ENCODE measurements around the gene PMEPA1. TPM values are rescaled to one million over a fixed set of nuclear protein-coding genes. Genes with fewer than 3 reads are reported as not detected.
A peak's percentile ranks its signal among the peaks of the same experiment; 100 is the strongest.

Gene PMEPA1
- total RNA-seq, 2 donors from 2014 or later = 96.5 to 245 TPM

DNA sequence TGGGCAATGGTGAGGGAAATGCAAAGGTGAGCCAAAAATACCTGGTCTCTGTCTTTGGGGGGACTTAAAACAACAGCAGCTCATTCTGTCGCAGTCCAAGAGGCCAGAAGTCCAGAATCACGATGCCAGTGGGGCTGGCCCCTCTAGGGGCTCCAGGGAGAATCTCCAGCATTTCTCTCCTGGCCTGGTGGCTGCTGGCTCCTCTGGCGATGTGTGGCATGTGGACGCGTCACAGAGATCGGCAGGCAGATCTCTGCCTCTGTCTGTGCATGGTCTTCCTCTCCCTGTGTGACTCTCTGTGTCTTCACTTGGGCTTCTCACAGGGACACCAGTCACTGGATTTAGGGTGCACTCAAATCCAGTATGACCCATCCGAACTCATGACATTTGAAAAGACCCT lies 14.0 kb upstream of the PMEPA1 start:
- no peaks in the 10 kb centered on the region for H3K36me3 ChIP-seq
- intact Hi-C loops (cut with DNase I) = no loop called here

GRCh38 chr20:57719951-57720350 lies 10.1 kb upstream of the PMEPA1 start:
- no peak for DNase-seq (ENCODE audit: low spot score)
- H3K9me3 ChIP-seq = no peaks in the 10 kb centered on the region
- H3K27ac ChIP-seq = peak overlapping the region; percentile 30 to 99
- 78% methylated on average over 4 of the region's 4 CpGs for WGBS
- intact Hi-C loops (cut with DNase I) = loop anchor here (2.0 to 10.0 kb wide), 2 partner anchors 29 to 325 kb away; partner anchors contain the start of gene RBM38
- no peaks in the 10 kb centered on the region for H3K36me3 ChIP-seq
- no peak overlapping the region for H3K4me3 ChIP-seq
- no peaks in the 10 kb centered on the region for H3K27me3 ChIP-seq (replicated peaks; ENCODE audit: insufficient read depth)
- TF ChIP-seq, protein P1, sequence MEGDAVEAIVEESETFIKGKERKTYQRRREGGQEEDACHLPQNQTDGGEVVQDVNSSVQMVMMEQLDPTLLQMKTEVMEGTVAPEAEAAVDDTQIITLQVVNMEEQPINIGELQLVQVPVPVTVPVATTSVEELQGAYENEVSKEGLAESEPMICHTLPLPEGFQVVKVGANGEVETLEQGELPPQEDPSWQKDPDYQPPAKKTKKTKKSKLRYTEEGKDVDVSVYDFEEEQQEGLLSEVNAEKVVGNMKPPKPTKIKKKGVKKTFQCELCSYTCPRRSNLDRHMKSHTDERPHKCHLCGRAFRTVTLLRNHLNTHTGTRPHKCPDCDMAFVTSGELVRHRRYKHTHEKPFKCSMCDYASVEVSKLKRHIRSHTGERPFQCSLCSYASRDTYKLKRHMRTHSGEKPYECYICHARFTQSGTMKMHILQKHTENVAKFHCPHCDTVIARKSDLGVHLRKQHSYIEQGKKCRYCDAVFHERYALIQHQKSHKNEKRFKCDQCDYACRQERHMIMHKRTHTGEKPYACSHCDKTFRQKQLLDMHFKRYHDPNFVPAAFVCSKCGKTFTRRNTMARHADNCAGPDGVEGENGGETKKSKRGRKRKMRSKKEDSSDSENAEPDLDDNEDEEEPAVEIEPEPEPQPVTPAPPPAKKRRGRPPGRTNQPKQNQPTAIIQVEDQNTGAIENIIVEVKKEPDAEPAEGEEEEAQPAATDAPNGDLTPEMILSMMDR (IDR thresholded peaks at IDR 0.05) = no peak
- no peak for TF ChIP-seq POLR2AphosphoS5 (IDR thresholded peaks at IDR 0.05)
- TF ChIP-seq POLR2A (IDR thresholded peaks at IDR 0.05) = no peak
- peaks cover 3% of the 10 kb centered on the region for H3K4me1 ChIP-seq (replicated peaks)

More for the DNA sequence above, 14.0 kb upstream of the PMEPA1 start:
- TF ChIP-seq POLR2A (IDR thresholded peaks at IDR 0.05) (no peak), POLR2AphosphoS5 (IDR thresholded peaks at IDR 0.05) (no peak)
- TF ChIP-seq, protein P1 (IDR thresholded peaks at IDR 0.05) = no peak
- no peak for DNase-seq (ENCODE audit: low spot score)
- H3K27ac ChIP-seq = no peak overlapping the region
- no peak overlapping the region for H3K4me3 ChIP-seq
- 95% methylated on average over 7 of the region's 7 CpGs for WGBS
- no peaks in the 10 kb centered on the region for H3K27me3 ChIP-seq (replicated peaks; ENCODE audit: insufficient read depth)
- H3K4me1 ChIP-seq (replicated peaks) = no peaks in the 10 kb centered on the region
- H3K9me3 ChIP-seq = no peaks in the 10 kb centered on the region

DNA sequence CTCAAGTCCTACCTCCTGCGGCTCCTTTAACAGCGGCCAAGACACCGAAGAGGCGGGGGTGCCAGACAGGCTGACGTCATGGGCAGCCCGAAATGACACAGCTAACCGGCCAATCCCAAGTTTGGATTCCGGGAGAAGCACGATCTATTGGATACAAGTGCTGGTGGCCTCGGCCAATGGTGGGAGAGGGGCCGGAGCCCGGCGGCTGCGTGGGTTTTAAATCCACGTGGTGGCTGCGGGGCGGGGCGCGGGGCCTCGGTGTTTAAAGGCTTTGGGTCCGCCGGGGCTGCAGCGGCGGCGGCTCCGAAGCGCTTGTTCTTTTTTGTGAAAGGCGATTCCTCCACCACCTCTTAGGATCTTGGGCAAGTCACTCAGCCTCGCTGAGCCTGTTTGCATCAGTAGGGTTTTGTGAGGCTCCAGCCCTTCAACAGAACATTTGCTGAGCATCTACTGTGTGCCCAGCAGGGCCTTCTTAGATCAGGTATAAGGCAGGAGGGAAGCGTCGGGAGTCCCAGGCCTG lies 8.7 kb upstream of the PMEPA1 start:
- intact Hi-C loops (cut with DNase I) = loop anchor here (2.0 to 10.0 kb wide), 2 partner anchors 30 to 324 kb away; partner anchors contain the start of gene RBM38
- no peaks in the 10 kb centered on the region for H3K9me3 ChIP-seq
- H3K4me3 ChIP-seq = peak overlapping the region; percentile 18 to 35
- H3K36me3 ChIP-seq = no peaks in the 10 kb centered on the region
- DNase-seq (ENCODE audit: low spot score) = peak; percentile 99
- no peak for TF ChIP-seq POLR2A (IDR thresholded peaks at IDR 0.05)
- peak; percentile 94 for TF ChIP-seq POLR2AphosphoS5 (IDR thresholded peaks at IDR 0.05)
- H3K27me3 ChIP-seq (replicated peaks; ENCODE audit: insufficient read depth) = no peaks in the 10 kb centered on the region
- H3K27ac ChIP-seq = peak overlapping the region; percentile 77 to 99
- peaks cover 3% of the 10 kb centered on the region for H3K4me1 ChIP-seq (replicated peaks)
- under 1% methylated on average over 31 of the region's 31 CpGs for WGBS

DNA sequence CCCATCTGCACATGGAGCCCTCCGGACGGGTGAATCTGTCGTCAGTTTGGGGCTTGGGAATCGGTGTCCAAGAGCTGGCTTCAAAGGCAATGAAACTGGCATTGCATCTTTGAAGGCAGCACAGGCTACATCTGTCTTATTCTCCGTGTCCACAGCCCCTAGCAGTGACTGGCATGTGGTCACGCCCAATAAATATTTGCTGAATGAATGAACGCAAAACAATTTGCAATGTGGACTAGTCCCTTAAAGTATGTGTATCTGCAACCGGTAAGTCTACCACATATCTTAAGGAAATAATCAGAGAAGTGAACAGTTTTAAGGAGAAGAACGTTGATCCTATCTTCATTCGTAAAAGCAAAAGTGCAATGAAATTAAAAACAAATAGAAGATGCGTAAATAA lies 8.0 kb upstream of the PMEPA1 start:
- intact Hi-C loops (cut with DNase I) = loop anchor here (2.0 to 10.0 kb wide), 2 partner anchors 31 to 323 kb away; partner anchors contain the start of gene RBM38
- no peak overlapping the region for H3K4me3 ChIP-seq
- TF ChIP-seq POLR2AphosphoS5 (IDR thresholded peaks at IDR 0.05) = peak; percentile 86
- TF ChIP-seq, protein P1 (IDR thresholded peaks at IDR 0.05) = no peak
- WGBS = 10% methylated on average over 11 of the region's 11 CpGs
- H3K27ac ChIP-seq = peak overlapping the region; percentile 77 to 99
- no peaks in the 10 kb centered on the region for H3K27me3 ChIP-seq (replicated peaks; ENCODE audit: insufficient read depth)
- DNase-seq (ENCODE audit: low spot score) = peak; percentile 65
- H3K9me3 ChIP-seq = no peaks in the 10 kb centered on the region
- H3K36me3 ChIP-seq = no peaks in the 10 kb centered on the region
- H3K4me1 ChIP-seq (replicated peaks) = peaks cover 3% of the 10 kb centered on the region

DNA sequence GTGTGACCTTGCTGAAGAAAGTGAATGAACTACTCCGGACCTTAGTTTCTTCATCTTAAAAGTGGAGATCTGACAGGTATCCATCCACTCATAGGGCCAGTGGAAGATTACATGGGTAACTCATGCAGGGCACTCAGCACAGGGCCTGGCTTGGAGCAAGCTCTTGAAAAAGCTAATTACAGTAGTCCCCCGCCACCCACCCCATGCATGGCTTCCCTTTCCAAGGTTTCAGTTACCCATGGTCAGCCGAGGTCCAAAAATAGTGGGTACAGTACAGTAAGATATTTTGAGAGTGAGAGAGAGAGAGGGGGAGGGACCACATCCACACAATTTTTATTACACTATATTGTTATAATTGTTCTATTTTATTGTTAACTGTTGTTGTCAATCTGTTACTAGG lies 7.1 kb upstream of the PMEPA1 start:
- Histone ChIP-seq H3K4me3 (no peak overlapping the region), H3K36me3 (no peaks in the 10 kb centered on the region), H3K27me3 (replicated peaks; ENCODE audit: insufficient read depth) (no peaks in the 10 kb centered on the region), H3K27ac (peak overlapping the region; percentile 77 to 99), H3K9me3 (no peaks in the 10 kb centered on the region), H3K4me1 (replicated peaks) (peaks cover 3% of the 10 kb centered on the region)
- 67% methylated on average over 3 of the region's 3 CpGs for WGBS
- no peak for DNase-seq (ENCODE audit: low spot score)
- TF ChIP-seq, protein P1 (IDR thresholded peaks at IDR 0.05) = no peak
- TF ChIP-seq POLR2AphosphoS5 (IDR thresholded peaks at IDR 0.05) (no peak), POLR2A (IDR thresholded peaks at IDR 0.05) (no peak)
- intact Hi-C loops (cut with DNase I) = loop anchor here (10.0 kb wide), 1 partner anchor 322 kb away; the partner anchor contains the start of gene RBM38
